HFF-Myc (cell line): ENCODE measurements around the gene KIAA1671.

Source experiments
- DNase-seq: peaks from one replicate; pipeline ENCODE4 v3.0.0-alpha.2; 2011; ENCODE audit warnings: low read depth; ENCODE audit errors: extremely low read depth
- H3K4me3 ChIP-seq: replicated peaks from 2 replicates; pipeline ENCODE4 v1.5.1; 2011; ENCODE audit warnings: low read depth, mild to moderate bottlenecking, control low read depth, low read length
- CTCF ChIP-seq: IDR thresholded peaks from 2 replicates; pipeline ENCODE4 v1.5.1; 2012; ENCODE audit warnings: mild to moderate bottlenecking, low read depth, low read length, control low read depth; ENCODE audit errors: missing control alignments

Gene KIAA1671

GRCh38 chr22:25084405-25085107 is 132.0 kb downstream of the KIAA1671 start:
- no peak for DNase-seq
- H3K4me3 ChIP-seq, result no peak overlapping the region
- TF ChIP-seq CTCF, result no peak

DNA sequence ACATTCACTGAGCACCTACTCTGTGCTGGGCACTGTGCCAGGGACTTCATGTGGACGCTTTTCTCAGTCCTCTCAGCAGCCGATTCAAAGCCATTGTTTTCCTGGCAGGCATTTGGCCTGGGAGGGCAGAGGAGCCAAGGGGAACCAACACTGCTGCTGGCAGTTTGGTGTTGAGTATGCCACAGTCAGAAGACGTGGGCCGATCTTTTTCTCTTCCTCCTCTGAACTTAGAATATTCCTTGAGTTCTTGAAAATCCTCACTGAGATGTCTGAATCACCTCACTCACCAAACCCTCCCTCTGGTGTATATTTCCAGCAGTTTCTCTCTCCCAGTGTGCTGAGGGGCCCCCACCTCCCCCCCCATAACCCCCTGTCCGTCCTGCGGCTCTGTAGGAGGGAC is 132.6 kb downstream of the KIAA1671 start:
- no peak for DNase-seq
- H3K4me3 ChIP-seq, result no peak overlapping the region
- TF ChIP-seq CTCF, result no peak

- DNase-seq, result no peak
- no peak for TF ChIP-seq CTCF
- H3K4me3 ChIP-seq, result no peak overlapping the region
Observed at GRCh38 chr22:25085930-25086901, 133.7 kb downstream of the KIAA1671 start.

GRCh38 chr22:25086902-25087282 is 134.4 kb downstream of the KIAA1671 start:
- no peak for TF ChIP-seq CTCF
- DNase-seq, result no peak
- H3K4me3 ChIP-seq, result no peak overlapping the region

DNA sequence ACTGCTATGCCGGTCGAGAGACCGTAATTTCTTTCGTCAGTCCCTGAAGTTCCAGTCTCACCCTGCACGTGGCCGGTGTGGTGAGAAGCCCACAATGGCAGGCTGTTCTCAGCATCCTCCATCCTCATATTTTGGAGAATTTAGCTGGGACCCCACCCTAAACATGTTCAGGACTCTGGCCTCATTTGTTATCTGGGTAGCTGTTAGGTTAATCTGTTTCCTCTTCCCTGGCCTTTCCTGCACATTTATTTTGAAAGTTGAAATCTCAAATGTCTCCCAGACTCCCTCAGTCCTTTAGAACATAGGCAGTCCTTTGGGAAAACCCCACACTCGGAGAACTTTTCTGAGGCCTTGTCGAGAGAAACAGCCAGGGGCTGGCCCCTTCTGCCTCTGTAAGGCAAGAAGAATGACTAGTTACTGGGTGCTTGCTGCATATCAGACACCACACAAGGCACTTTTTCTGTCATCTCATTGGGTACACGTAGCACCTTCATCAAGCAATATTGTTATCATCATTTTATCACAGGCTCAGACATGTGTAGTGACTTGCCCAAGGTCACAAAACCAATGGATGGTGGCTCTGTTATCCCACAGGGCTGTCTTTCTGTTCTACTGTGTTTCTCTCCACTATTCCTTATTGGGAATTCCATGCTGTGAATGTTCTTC is 137.8 kb downstream of the KIAA1671 start:
- no peak for DNase-seq
- no peak for TF ChIP-seq CTCF
- H3K4me3 ChIP-seq, result no peak overlapping the region

- no peak for TF ChIP-seq CTCF
- DNase-seq, result no peak
- H3K4me3 ChIP-seq, result no peak overlapping the region
Observed at GRCh38 chr22:25091458-25091857, 138.9 kb downstream of the KIAA1671 start.
